Keratinocyte (primary cell): ENCODE measurements around the gene ANKRD44. TPM values are rescaled to one million over a fixed set of nuclear protein-coding genes. Genes with fewer than 3 reads are reported as not detected.

Experiments used
- DNase-seq: peaks from one replicate; pipeline ENCODE4 v3.0.0-alpha.2; 2011; ENCODE audit warnings: low read depth, missing footprints, low spot score
- FAIRE-seq: peaks from 2 replicates; lab custom pipeline; 2011; peaks lifted over from hg19 to GRCh38; lab: Jason Lieb, UNC
- H2AFZ ChIP-seq: 2 replicates; pipeline ENCODE4 v1.6.0; 2012; ENCODE audit warnings: low read length, control low read depth, inconsistent platforms; ENCODE audit not compliant: control insufficient read depth
- H3K27ac ChIP-seq: 2 replicates; pipeline ENCODE4 v1.5.1; 2011; ENCODE audit warnings: low read length; ENCODE audit not compliant: control insufficient read depth, insufficient read depth
- H3K27me3 ChIP-seq: 3 replicates; pipeline ENCODE4 v1.6.0; 2011; ENCODE audit warnings: low read length; ENCODE audit not compliant: control insufficient read depth, insufficient read depth; ENCODE audit errors: extremely low read depth
- H3K36me3 ChIP-seq, 2 experiments: 2 replicates in 1 of 2; 3 replicates in 1 of 2; pipeline ENCODE4 v1.5.1; 2011; ENCODE audit warnings: low read length in 2 of 2, mild to moderate bottlenecking in 1 of 2; ENCODE audit not compliant: control insufficient read depth in 2 of 2, insufficient read depth in 2 of 2; ENCODE audit errors: extremely low read depth in 1 of 2
- H3K4me1 ChIP-seq: 3 replicates; pipeline ENCODE4 v1.5.1; 2011; ENCODE audit warnings: low read length; ENCODE audit not compliant: control insufficient read depth, insufficient read depth; ENCODE audit errors: extremely low read depth
- H3K4me2 ChIP-seq: 3 replicates; pipeline ENCODE4 v1.6.0; 2011; ENCODE audit warnings: low read depth, low read length; ENCODE audit not compliant: control insufficient read depth, insufficient read depth; ENCODE audit errors: extremely low read depth
- H3K4me3 ChIP-seq, 3 experiments: fragments of 200-600 bp in 1 of 3; sonication (generic) in 1 of 3; 2 replicates in 2 of 3; 3 replicates in 1 of 3; pipeline ENCODE4 v1.5.1; 2011 to 2016; ENCODE audit warnings: low read length in 3 of 3, mild to moderate bottlenecking in 3 of 3, control low read depth in 2 of 3, inconsistent platforms in 1 of 3, low read depth in 1 of 3, mixed read lengths in 1 of 3, mixed run types in 1 of 3, moderate library complexity in 1 of 3; ENCODE audit not compliant: control insufficient read depth in 2 of 3, insufficient read depth in 2 of 3; ENCODE audit errors: extremely low read depth in 1 of 3
- H3K79me2 ChIP-seq: 2 replicates; pipeline ENCODE4 v1.6.0; 2012; ENCODE audit warnings: low read length; ENCODE audit not compliant: control insufficient read depth, insufficient read depth
- H3K9ac ChIP-seq: 3 replicates; pipeline ENCODE4 v1.6.0; 2011; ENCODE audit warnings: low read length; ENCODE audit not compliant: control insufficient read depth, insufficient read depth; ENCODE audit errors: extremely low read depth
- H3K9me1 ChIP-seq: 3 replicates; pipeline ENCODE4 v1.6.0; 2011; ENCODE audit warnings: low read length; ENCODE audit not compliant: control insufficient read depth, insufficient read depth; ENCODE audit errors: extremely low read depth
- H3K9me3 ChIP-seq: 2 replicates; pipeline ENCODE4 v1.5.1; 2012; ENCODE audit warnings: low read depth, low read length; ENCODE audit not compliant: control insufficient read depth
- H4K20me1 ChIP-seq: 3 replicates; pipeline ENCODE4 v1.6.0; 2011; ENCODE audit warnings: low read length; ENCODE audit not compliant: control insufficient read depth, insufficient read depth; ENCODE audit errors: extremely low read depth
- EZH2 ChIP-seq: IDR thresholded peaks from one replicate; pipeline ENCODE4 v1.6.1; 2012; ENCODE audit warnings: inconsistent platforms, mild to moderate bottlenecking, low read length, moderate library complexity
- dilution Hi-C: fragments of 300-500 bp; cut with MboI; formaldehyde crosslinking; loops from one replicate; pipeline ENCODE4 v1.7.0; 2020; ENCODE audit warnings: low sequenced_read_pairs; ENCODE audit not compliant: extremely low pct_ligation_motif_present
- polyA plus RNA-seq, 5 experiments: library from polyadenylated mRNA; depleted of rRNA in 3 of 5; stranded (reverse) in 3 of 5; stranded (forward) in 1 of 5; unstranded in 1 of 5; fragments of >200 nt; gene quantifications; 1 replicate in 1 of 5; 2 replicates in 3 of 5; 3 replicates in 1 of 5; pipeline versions ENCODE4 v1.2.1 to v1.2.3, GENCODE V29; 2011 to 2012; ENCODE audit warnings: missing spikeins in 2 of 5, low read depth in 1 of 5, low replicate concordance in 1 of 5
- TF ChIP-seq, protein P1 (sequence below), 3 experiments: IDR thresholded peaks in 1 of 3; conservative IDR thresholded peaks in 1 of 3; optimal IDR thresholded peaks in 1 of 3; 2 replicates in 2 of 3; 3 replicates in 1 of 3; pipeline versions ENCODE3 to v1.5.1; 2011; ENCODE audit warnings: low read length in 3 of 3, mild to moderate bottlenecking in 3 of 3, moderate library complexity in 2 of 3, control low read depth in 1 of 3, inconsistent platforms in 1 of 3; ENCODE audit not compliant: insufficient read depth in 2 of 3; ENCODE audit errors: extremely low read depth in 1 of 3

Gene ANKRD44
- polyA plus RNA-seq, 1 donor (not counting 4 experiments of a cell fraction or from before 2014, with no cell fraction given), result 0.35 TPM

DNA sequence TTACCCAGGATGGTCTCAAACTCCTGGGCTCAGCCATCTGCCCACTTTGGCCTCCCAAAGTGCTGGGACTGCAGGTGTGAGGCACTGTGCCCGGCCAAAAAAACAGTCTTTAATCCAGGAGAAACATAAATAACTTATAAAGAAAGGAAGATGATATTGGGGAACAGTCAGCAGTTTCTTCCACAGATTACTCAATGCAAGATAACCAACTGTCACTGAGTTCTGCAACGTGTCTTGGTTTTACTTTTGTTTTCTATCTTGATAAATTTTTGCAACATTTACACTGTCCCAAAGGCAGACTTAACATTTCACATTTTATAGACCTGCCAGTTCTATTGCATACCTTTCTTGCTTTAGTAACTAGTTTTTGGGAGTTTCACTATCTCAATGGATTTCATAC is 71.1 kb downstream of the ANKRD44 start:
- TF ChIP-seq, protein P1, sequence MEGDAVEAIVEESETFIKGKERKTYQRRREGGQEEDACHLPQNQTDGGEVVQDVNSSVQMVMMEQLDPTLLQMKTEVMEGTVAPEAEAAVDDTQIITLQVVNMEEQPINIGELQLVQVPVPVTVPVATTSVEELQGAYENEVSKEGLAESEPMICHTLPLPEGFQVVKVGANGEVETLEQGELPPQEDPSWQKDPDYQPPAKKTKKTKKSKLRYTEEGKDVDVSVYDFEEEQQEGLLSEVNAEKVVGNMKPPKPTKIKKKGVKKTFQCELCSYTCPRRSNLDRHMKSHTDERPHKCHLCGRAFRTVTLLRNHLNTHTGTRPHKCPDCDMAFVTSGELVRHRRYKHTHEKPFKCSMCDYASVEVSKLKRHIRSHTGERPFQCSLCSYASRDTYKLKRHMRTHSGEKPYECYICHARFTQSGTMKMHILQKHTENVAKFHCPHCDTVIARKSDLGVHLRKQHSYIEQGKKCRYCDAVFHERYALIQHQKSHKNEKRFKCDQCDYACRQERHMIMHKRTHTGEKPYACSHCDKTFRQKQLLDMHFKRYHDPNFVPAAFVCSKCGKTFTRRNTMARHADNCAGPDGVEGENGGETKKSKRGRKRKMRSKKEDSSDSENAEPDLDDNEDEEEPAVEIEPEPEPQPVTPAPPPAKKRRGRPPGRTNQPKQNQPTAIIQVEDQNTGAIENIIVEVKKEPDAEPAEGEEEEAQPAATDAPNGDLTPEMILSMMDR (optimal IDR thresholded peaks at IDR 0.05 in 1 of 3, IDR thresholded peaks at IDR 0.05 in 1 of 3, conservative IDR thresholded peaks at IDR 0.05 in 1 of 3; ENCODE audit: extremely low read depth in 1 of 3, insufficient read depth in 2 of 3, low read length in 3 of 3), result no peak
- no peak for TF ChIP-seq EZH2
- no peak for FAIRE-seq
- no peak for DNase-seq
- no peaks in the 10 kb centered on the region for H3K9me1 ChIP-seq
- H2AFZ ChIP-seq, result no peak overlapping the region
- H3K79me2 ChIP-seq, result no peaks in the 10 kb centered on the region
- no peak overlapping the region for H3K4me2 ChIP-seq
- dilution Hi-C loops, result no loop called here
- no peaks in the 10 kb centered on the region for H3K27me3 ChIP-seq
- no peaks in the 10 kb centered on the region for H3K4me1 ChIP-seq
- H3K27ac ChIP-seq, result no peak overlapping the region
- no peaks in the 10 kb centered on the region for H3K9me3 ChIP-seq
- H3K4me3 ChIP-seq, result no peak overlapping the region
- H3K9ac ChIP-seq, result no peak overlapping the region
- no peaks in the 10 kb centered on the region for H3K36me3 ChIP-seq
- no peaks in the 10 kb centered on the region for H4K20me1 ChIP-seq

DNA sequence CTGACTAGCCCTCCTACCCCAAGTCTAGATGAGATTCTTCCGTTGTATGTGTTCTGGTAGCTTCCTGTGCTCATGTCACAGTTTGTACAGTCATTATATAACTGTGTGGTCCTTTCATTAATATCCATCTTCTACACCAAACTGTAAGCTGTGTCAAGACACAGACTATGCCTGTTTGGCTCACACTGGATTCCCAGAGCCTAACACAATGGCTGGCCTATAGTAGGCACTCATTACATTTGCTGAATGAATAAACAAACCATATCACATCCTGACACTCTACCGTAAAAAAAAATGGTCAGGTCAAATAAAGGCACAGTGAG is 72.6 kb downstream of the ANKRD44 start:
- DNase-seq (no peak), FAIRE-seq (no peak)
- dilution Hi-C loops, result no loop called here
- Histone ChIP-seq H3K9me3 (no peaks in the 10 kb centered on the region), H3K4me3 (no peak overlapping the region), H2AFZ (no peak overlapping the region), H3K4me2 (no peak overlapping the region), H4K20me1 (no peaks in the 10 kb centered on the region), H3K9ac (no peak overlapping the region), H3K27me3 (no peaks in the 10 kb centered on the region), H3K27ac (no peak overlapping the region), H3K79me2 (no peaks in the 10 kb centered on the region), H3K36me3 (no peaks in the 10 kb centered on the region), H3K4me1 (no peaks in the 10 kb centered on the region), H3K9me1 (no peaks in the 10 kb centered on the region)
- TF ChIP-seq EZH2, result no peak
- TF ChIP-seq, protein P1 (optimal IDR thresholded peaks at IDR 0.05 in 1 of 3, IDR thresholded peaks at IDR 0.05 in 1 of 3, conservative IDR thresholded peaks at IDR 0.05 in 1 of 3; ENCODE audit: extremely low read depth in 1 of 3, insufficient read depth in 2 of 3, low read length in 3 of 3), result no peak
